ENCODE measurements around the gene KLHL25.

DNA sequence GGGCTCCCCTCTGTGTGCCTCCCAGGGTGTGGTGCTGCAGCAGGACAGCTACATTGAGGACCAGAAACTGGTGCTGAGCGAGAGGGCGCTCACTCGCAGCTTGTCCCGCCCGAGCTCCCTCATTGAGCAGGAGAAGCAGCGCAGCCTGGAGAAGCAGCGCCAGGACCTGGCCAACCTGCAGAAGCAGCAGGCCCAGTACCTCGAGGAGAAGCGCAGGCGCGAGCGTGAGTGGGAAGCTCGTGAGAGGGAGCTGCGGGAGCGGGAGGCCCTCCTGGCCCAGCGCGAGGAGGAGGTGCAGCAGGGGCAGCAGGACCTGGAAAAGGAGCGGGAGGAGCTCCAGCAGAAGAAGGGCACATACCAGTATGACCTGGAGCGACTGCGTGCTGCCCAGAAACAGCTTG lies 53.7 kb downstream of the KLHL25 start:
- TF ChIP-seq EZH2phosphoT487 (IDR thresholded peaks at IDR 0.05; ENCODE audit: low read depth, severe bottlenecking, unreplicated experiment), result no peak
- TF ChIP-seq, protein P1, sequence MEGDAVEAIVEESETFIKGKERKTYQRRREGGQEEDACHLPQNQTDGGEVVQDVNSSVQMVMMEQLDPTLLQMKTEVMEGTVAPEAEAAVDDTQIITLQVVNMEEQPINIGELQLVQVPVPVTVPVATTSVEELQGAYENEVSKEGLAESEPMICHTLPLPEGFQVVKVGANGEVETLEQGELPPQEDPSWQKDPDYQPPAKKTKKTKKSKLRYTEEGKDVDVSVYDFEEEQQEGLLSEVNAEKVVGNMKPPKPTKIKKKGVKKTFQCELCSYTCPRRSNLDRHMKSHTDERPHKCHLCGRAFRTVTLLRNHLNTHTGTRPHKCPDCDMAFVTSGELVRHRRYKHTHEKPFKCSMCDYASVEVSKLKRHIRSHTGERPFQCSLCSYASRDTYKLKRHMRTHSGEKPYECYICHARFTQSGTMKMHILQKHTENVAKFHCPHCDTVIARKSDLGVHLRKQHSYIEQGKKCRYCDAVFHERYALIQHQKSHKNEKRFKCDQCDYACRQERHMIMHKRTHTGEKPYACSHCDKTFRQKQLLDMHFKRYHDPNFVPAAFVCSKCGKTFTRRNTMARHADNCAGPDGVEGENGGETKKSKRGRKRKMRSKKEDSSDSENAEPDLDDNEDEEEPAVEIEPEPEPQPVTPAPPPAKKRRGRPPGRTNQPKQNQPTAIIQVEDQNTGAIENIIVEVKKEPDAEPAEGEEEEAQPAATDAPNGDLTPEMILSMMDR (IDR thresholded peaks at IDR 0.05; ENCODE audit: poor library complexity), result no peak
- TF ChIP-seq EZH2 (IDR thresholded peaks at IDR 0.05; ENCODE audit: borderline replicate concordance), result no peak

Measured in hepatocyte (in vitro differentiated cells).